ENCODE measurements around the gene AKR1A1.
"Not testable (repeated sequence)": the region's sequence is repeated elsewhere in the genome, so short reads cannot be mapped to it uniquely, and the experiment has no call there.

Gene AKR1A1

GRCh38 chr1:45569962-45570581, 19.4 kb downstream of the AKR1A1 start:
- peak; percentile 90 for DNase-seq (ENCODE audit: low spot score)

DNA sequence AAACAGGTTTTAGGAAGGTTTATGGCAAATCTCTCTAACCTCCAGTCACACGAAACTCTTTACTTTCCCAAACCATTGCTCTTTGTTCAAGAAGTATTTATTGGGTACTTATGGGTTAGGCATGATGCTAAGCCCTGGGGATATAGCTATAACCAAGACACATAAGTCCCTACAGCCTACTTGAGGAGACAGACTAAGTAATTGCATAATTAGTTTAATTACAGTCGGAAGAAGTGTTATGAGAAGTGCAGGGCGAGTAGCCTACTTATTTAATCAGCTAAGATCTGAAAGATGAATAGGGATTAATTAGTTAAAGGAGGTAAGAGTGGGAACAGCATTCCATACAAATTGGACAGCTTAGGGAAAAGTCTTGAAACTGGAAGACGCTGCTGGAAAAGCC, 20.0 kb downstream of the AKR1A1 start:
- DNase-seq (ENCODE audit: low spot score) = no peak

DNA sequence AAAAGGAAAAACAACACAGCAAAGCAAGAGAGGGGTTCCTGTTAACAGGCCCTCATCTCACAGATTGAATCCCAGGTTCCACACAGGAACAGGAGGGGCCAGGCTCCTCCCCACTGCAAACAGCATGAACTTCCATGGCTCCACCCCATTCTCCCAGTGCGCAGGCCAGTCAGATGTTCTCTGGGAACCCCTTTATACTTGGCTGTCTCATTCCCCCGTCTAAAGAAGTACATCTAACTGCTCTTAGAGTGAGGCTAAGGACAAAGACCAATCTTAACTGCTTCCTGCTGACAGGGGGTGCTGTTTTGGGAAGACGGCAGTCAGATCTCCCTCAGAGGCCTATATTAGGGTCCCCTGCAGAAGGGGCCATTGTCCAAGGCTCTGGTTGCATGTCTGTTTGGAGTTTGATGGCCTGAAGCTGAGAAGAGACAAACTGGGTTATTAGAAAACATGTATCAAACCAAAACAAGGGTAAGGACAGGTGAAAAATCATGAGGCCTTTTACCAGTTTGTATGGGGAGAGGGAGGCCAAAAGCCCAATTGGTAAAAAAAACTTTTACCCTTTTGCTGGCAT, 22.7 kb downstream of the AKR1A1 start:
- DNase-seq (ENCODE audit: low spot score) = no peak

GRCh38 chr1:45574105-45574626, 23.5 kb downstream of the AKR1A1 start:
- DNase-seq (ENCODE audit: low spot score) = no peak

- DNase-seq (ENCODE audit: low spot score) = peak; percentile 99
Observed at GRCh38 chr1:45583264-45583665, 32.6 kb downstream of the AKR1A1 start.

DNA sequence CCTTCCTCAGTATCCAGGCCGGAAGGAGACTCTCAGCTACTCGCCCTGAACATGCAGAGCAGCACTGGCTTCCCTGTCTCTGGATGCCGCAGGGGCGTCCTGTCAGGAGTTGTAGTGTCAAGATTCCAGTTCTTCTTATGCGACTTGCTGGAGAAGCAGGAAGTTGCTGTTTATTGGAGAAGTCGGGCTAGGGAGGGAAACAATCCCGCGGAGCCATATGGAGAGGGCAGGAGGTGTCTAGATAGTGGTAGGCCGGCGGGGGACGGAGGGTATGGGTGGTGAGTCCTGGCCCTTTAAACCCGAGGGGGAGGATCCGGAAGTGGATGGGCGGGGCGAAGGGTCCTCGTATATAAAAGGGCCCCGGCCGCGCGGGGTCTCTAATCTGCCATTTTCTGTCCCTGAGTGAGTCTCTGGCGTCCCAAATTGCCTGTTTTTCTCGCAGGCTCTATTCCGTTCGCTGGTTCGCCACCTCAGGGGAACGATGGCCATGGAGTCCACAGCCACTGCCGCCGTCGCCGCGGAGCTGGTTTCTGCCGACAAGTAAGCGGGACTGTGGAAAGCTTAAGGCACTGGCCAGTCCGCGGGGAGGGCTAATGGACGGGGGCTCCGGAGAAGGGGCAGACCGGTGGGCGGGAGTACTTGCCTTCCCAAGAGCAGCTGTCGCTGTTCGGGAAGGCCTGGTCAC, 33.2 kb downstream of the AKR1A1 start, which contains the start of gene NASP:
NASP (plus strand) TSS at position 376 of the 685 bp plus-strand sequence; CDS start at position 482, 106 bp downstream.
- DNase-seq (ENCODE audit: low spot score) = peak; percentile 91

DNA sequence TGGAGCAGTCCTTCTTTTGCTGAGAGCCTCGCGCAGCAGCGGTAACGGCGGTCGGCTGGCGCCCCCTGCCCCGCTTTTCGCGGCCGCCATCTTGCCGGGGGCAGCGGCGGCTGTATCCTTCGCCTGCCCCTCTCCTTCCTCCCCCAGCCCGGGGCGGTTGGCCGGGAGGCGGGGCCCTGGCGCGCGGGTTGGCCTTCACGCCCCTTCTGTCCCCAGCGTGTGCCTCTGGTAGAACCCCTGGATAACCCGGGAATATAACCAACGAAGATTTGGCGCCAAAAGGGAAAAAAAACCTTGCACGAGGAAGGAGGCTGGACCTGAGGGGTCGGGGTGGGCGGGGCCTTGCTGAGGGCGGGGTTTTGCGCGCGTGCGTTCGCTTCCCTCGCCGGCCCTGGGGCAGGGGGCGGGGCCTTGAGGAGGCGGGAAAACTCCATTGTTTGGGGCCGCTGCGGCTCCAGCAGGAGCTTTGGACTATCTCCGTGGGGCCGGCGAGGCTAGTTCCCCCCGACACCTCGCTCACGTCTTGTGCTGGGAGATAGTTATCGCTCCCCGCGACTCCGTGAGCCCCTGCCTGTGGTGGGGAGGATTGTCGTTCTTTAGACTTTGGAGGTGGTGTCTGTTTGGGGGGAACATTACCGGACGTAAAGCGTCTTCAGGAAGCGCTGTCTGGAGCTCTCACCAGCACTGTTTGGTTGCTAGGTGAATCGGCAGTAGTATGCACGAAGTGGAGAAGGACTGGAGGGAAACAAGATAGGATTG, 33.9 kb downstream of the AKR1A1 start:
- DNase-seq (ENCODE audit: low spot score) = peak; percentile 84

DNA sequence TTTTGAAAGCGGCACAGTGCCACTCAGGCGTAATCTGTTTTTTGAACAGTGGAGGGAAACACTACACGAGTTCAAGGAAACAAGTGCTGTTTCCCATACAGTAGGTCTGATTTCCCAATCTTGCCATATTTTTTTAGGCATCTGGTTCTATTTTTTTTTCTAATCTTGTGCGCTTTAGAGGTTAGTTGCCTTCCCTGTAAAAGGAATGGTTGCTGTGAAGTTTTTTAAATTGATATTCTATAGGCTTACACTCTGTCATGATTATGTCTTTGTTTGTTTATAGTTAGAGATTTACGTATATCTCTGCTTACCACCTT, 34.4 kb downstream of the AKR1A1 start:
- DNase-seq (ENCODE audit: low spot score) = no peak

DNA sequence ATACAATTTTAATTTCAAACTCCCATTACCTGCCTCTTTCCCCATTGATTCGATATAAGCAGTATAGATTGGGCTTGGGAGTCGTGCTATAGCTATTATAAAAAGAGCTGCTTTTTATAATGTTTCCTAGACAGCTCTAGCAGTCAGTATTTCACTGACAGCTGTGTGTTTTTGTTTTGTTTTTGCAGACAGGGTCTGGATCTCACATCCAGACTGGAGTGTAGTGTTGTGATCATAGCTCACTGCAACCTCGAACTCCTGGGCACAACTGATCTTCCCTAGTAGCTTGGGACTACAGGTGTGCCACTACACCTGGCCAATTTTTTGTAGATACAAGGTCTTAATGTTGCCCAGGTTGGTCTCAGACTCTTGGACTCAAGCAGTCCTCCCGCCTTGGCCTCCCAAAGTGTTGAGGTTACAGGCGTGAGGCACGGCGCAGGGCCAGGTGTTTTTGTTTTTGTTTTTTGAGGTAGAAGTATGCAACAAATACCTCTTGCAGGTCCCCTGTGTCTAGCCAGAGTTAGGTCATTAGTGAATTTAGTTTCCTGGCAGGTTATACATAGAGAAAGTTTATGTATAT, 35.0 kb downstream of the AKR1A1 start:
- no peak for DNase-seq (ENCODE audit: low spot score)

DNA sequence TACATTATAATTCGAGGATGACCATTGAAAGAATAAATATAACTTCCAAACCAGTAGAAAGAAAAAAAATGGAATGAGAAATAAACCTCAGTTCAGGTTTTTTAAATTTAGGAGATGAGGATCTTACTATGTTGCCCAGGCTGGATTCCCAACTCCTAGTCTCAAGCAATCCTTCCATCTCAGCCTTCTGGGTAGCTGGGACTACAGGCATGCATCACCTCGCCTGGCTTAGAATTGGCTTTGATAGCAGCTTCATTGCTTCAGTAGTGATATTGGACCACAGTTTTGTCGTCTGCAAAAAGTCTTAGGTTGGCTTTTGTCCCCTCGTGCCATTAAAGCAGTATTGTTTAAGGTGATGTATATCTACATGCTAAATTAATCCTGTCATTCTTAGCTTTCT, 36.1 kb downstream of the AKR1A1 start:
- no peak for DNase-seq (ENCODE audit: low spot score)

DNA sequence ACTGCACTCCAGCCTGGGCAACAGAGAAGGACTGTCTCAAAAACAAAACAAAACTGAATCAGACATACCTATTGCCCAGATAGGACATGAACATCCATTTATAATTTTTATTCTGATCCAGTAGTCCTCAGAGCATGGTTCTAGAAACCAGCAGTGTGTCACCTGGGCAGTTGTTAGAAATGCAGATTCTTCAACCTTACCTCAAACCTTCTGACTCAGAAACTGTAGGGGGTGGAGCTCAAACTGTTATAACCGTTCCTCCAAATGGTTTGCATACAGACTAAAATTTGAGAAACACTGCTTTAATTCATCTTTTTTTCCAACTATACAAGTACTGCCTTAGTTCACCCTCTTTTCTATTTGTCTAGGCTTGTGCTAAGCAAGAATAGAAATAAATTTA, 39.2 kb downstream of the AKR1A1 start:
- DNase-seq (ENCODE audit: low spot score) = no peak

- DNase-seq (ENCODE audit: low spot score) = no peak
Observed at GRCh38 chr1:45594412-45594811, 43.8 kb downstream of the AKR1A1 start.

DNA sequence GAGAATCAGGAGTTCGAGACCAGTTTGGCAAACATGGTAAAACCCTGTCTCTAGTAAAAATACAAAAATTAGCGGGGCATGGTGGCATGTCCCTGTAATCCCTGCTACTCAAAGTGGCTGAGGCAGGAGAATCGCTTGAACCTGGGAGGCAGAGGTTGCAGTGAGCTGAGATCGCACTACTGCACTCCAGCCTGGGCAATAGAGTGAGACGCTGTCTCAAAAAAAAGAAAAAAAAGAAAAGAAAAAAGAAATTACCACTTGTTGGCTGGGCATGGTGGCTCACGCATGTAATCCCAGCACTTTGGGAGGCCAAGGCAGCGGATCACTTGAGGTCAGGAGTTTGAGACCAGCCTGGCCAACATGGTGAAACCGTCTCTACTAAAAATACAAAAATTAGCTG, 46.1 kb downstream of the AKR1A1 start:
- not testable (repeated sequence) for DNase-seq (ENCODE audit: low spot score)

DNA sequence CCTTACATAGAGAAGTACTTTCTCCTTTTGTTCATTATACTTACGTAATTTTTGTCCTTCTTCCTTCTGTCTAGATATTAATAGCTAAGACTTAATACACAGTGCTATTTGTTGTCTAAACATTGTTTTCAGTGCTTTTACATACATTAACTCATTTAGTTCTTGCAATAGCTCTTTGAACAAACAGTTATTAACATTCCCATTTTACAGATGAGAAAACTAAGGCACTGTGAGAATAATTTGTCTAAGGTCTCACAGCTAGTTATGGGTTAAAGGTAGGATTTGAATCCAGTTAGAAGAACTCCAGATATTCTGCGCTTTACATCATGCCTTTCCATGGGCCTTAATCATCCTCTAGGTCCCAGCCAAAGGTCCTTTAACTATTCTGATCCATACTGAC, 53.6 kb downstream of the AKR1A1 start:
- no peak for DNase-seq (ENCODE audit: low spot score)

GRCh38 chr1:45607404-45608074, 56.9 kb downstream of the AKR1A1 start:
- no peak for DNase-seq (ENCODE audit: low spot score)

DNA sequence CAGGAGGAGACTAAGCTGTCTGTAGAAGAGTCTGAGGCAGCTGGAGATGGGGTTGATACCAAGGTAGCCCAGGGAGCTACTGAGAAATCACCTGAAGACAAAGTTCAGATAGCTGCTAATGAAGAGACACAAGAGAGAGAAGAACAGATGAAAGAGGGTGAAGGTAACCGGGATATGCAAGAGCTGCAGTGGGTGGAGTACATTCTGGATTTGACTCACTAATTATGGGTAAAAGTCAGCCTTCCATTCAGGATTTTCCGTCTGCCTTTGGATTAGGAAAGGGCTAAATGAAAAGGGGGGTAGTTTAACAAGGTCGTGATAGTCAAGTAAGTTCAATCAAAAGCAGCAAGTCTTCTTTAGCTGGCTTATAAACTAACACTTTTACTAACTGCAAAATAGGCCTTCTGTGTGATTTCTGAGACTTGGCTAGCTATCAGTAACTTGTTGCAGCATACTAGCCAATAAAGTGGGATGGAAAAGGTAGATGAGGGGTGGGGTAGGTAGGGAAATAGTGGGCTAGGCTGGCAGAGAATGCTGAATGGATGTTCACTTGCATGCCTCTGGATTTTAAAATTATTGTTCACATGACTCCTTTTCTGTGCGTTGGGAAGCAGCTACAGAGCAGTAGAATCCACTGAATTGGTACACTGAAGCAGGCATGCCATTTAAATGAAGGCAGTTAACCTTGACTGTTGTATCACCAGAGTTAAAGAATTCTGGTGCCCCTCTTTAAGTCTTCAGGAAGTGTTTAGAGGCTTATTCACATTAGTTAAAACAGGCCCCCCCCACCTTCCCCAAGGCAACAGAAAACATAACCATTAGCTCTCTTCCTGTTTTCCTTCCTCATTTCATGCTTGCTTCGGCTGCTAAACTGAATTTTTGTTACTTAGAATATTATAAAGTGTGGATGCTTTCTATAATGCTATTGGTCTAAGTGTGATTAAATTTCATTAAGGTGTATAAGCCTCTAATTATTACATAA, 57.8 kb downstream of the AKR1A1 start:
- DNase-seq (ENCODE audit: low spot score) = no peak

DNA sequence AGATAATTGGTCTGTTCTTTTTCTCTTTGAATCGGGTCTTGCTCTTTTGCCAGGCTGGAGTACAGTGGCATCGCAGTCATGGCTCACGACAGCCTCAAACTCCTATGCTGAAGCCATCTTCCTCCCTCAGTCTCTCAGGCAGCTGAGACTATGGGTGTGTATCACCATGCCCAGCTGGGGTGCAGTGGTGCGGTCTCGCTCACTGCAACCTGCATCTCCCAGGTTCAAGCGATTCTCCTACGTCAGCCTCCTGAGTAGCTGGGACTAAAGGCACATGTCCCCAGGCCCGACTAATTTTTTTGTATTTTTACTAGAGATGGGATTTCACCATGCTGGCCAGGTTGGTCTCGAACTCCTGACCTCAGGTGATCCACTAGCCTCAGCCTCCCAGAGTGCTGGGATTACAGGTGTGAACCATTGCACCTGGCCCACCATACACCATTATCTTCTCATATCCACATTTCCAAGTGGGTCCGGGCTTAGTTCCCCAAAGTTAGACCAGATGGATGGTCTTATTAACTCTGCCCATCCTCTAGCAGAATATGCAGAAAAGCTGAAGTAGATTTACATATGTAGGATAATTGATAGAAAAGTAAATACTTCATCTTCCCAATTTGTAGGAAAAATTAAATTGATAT, 60.1 kb downstream of the AKR1A1 start:
- no peak for DNase-seq (ENCODE audit: low spot score)

DNA sequence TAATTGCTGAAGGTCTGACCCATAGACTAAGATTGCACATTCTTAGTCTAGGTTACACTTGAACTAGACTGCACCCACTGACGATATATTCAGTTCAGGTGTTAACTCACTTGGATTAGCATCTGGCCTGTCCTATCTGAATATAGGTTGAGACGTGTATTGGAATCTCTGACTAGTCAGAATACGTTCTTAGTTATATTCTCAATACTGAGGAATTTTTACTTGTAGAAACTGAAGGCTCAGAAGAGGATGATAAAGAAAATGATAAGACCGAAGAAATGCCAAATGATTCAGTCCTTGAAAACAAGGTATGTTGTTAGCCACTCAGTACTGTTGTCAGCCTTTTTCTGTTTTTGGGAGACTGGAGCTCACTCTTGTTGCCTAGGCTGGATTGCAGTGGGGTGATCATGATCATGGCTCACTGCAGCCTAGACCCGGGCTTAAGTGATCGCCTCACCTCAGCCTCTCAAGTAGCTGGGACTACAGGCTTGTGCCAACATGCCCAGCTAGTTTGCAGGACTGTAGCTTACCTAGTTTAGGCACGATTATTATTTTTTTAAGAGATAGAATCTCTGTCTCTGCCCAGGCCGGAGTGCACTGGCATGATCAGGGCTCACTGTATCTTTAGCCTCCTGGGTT, 62.4 kb downstream of the AKR1A1 start:
- no peak for DNase-seq (ENCODE audit: low spot score)

DNA sequence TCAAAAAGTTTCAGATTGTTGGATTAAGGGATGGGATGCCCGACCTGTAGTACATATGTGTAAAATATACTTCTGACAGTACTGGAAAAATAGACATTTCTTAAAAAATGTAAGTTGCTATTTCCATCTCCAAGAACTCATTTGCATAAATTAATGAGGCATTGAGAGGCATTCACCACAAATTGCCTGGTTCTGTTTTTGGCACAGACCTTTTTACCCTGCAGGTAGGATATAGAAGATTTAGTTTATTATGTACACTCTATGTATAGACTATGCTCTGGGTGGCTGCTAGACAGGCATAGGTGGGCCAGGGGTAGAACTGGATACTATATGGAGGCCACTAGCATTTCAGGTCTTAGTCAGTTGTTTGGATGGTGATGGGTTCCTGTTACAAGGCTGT, 65.3 kb downstream of the AKR1A1 start:
- no peak for DNase-seq (ENCODE audit: low spot score)

GRCh38 chr1:45617618-45618017, 67.0 kb downstream of the AKR1A1 start:
- no peak for DNase-seq (ENCODE audit: low spot score)
